MCF 10A (cell line): ENCODE data around the gene RFX3. TPM values are rescaled to one million over a fixed set of nuclear protein-coding genes. Genes with fewer than 3 reads are reported as not detected.

Experiments used
- BruUV-seq: library from RNA; stranded (reverse); fragments of 400-500 nt; replicated peaks from 2 replicates; lab custom pipeline; 2021; lab: Mats Ljungman, UMichigan
- CTCF ChIA-PET: fragments of 300-600 bp; sonication (Branson Sonifier 250); formaldehyde crosslinking; extraction: SDS; loops from one replicate; lab custom pipeline; 2021; ENCODE audit warnings: antibody characterized with exemption, inconsistent platforms; lab: Yijun Ruan, JAX
- POLR2A ChIA-PET: fragments of 300-600, 350-650 bp; sonication (Branson Sonifier 250); formaldehyde crosslinking; extraction: SDS; loops from one replicate; lab custom pipeline; 2020; ENCODE audit warnings: antibody characterized with exemption, inconsistent platforms; lab: Yijun Ruan, JAX
- DNase-seq: peaks from one replicate; pipeline ENCODE4 v3.0.0-alpha.2; 2018; ENCODE audit not compliant: unreplicated experiment
- H3K27ac Mint-ChIP-seq: one replicate; pipeline ENCODE4 v1.8.0; 2022; ENCODE audit warnings: mild to moderate bottlenecking, low read depth, mixed read lengths; ENCODE audit not compliant: unreplicated experiment
- H3K27me3 Mint-ChIP-seq: one replicate; pipeline ENCODE4 v1.8.0; 2022; ENCODE audit warnings: mixed read lengths; ENCODE audit not compliant: insufficient read depth, unreplicated experiment
- H3K36me3 Mint-ChIP-seq: one replicate; pipeline ENCODE4 v1.8.0; 2022; ENCODE audit warnings: mild to moderate bottlenecking, moderate library complexity, mixed read lengths; ENCODE audit not compliant: insufficient read depth, unreplicated experiment
- H3K4me1 Mint-ChIP-seq: one replicate; pipeline ENCODE4 v1.8.0; 2022; ENCODE audit warnings: mixed read lengths; ENCODE audit not compliant: insufficient read depth, unreplicated experiment
- H3K4me3 Mint-ChIP-seq: one replicate; pipeline ENCODE4 v1.8.0; 2022; ENCODE audit warnings: mild to moderate bottlenecking, moderate library complexity, mixed read lengths; ENCODE audit not compliant: unreplicated experiment
- H3K9me3 Mint-ChIP-seq: one replicate; pipeline ENCODE4 v1.8.0; 2022; ENCODE audit warnings: mixed read lengths; ENCODE audit not compliant: unreplicated experiment
- CTCF ChIP-seq: fragments of 200-600 bp; IDR thresholded peaks from one replicate; pipeline ENCODE4 v1.8.0; 2022; ENCODE audit warnings: antibody characterized with exemption, mild to moderate bottlenecking; ENCODE audit not compliant: unreplicated experiment
- intact Hi-C: fragments of 100-400 bp; cut with micrococcal nuclease; formaldehyde crosslinking; loops from 2 replicates; pipeline ENCODE4 v1.14.1; 2022
- total RNA-seq: library from RNA; stranded (reverse); gene quantifications from 2 replicates; pipeline ENCODE4 v1.2.3, GENCODE V29; 2022

RFX3 gene
- total RNA-seq, 1 experiment from 2014 or later, result 9.7 TPM

GRCh38 chr9:3516667-3517330 lies 9.0 kb downstream of the RFX3 start:
- DNase-seq, result no peak
- CTCF ChIA-PET, result interaction anchor here (0.5 to 2.4 kb wide), 9 partner anchors 10 to 813 kb away, joined by 3 to 10 read pairs (median 4); no protein-coding TSS in a partner anchor

GRCh38 chr9:3515405-3515804 lies 10.4 kb downstream of the RFX3 start:
- Mint-ChIP-seq H3K27ac (no peak overlapping the region), H3K4me1 (peaks cover 18% of the 10 kb centered on the region), H3K4me3 (no peak overlapping the region), H3K27me3 (no peaks in the 10 kb centered on the region), H3K9me3 (no peaks in the 10 kb centered on the region), H3K36me3 (peaks cover 13% of the 10 kb centered on the region)
- no peak for DNase-seq
- ChIA-PET CTCF (interaction anchor here (0.6 to 2.4 kb wide), 4 partner anchors 37 to 657 kb away, joined by 3 to 10 read pairs (median 3); no protein-coding TSS in a partner anchor), POLR2A (interaction anchor here (0.5 to 8.7 kb wide), 2 partner anchors 10 to 47 kb away, joined by 4 to 96 read pairs; partner anchors contain the start of gene RFX3)
- intact Hi-C loops, result no loop called here
- no TSS peak for BruUV-seq
- TF ChIP-seq CTCF, result no peak

More at GRCh38 chr9:3516667-3517330, 9.0 kb downstream of the RFX3 start:
- no peaks in the 10 kb centered on the region for H3K9me3 Mint-ChIP-seq
- no TSS peak for BruUV-seq
- peaks cover 14% of the 10 kb centered on the region for H3K4me1 Mint-ChIP-seq
- POLR2A ChIA-PET, result interaction anchor here (0.6 to 8.7 kb wide), 7 partner anchors 8 to 280 kb away, joined by 3 to 96 read pairs (median 5); partner anchors contain the start of gene RFX3
- H3K27me3 Mint-ChIP-seq, result no peaks in the 10 kb centered on the region
- H3K27ac Mint-ChIP-seq, result no peak overlapping the region
- intact Hi-C loops, result no loop called here
- H3K36me3 Mint-ChIP-seq, result peaks cover 7% of the 10 kb centered on the region
- no peak overlapping the region for H3K4me3 Mint-ChIP-seq
- no peak for TF ChIP-seq CTCF

GRCh38 chr9:3514786-3515185 lies 11.0 kb downstream of the RFX3 start:
- POLR2A ChIA-PET, result interaction anchor here (8.7 kb wide), 1 partner anchor 11 kb away, joined by 96 read pairs; the partner anchor contains the start of gene RFX3
- Mint-ChIP-seq H3K9me3 (no peaks in the 10 kb centered on the region), H3K27ac (no peak overlapping the region), H3K36me3 (peaks cover 13% of the 10 kb centered on the region), H3K4me3 (no peak overlapping the region), H3K4me1 (peaks cover 18% of the 10 kb centered on the region), H3K27me3 (no peaks in the 10 kb centered on the region)
- CTCF ChIA-PET, result interaction anchor here (3.4 kb wide), 1 partner anchor 74 kb away, joined by 11 read pairs; no protein-coding TSS in a partner anchor
- TF ChIP-seq CTCF, result no peak
- no TSS peak for BruUV-seq
- intact Hi-C loops, result no loop called here
- DNase-seq, result no peak

GRCh38 chr9:3513265-3513818 lies 12.5 kb downstream of the RFX3 start:
- Mint-ChIP-seq H3K4me3 (no peak overlapping the region), H3K4me1 (peaks cover 25% of the 10 kb centered on the region), H3K27ac (no peak overlapping the region), H3K36me3 (peaks cover 13% of the 10 kb centered on the region), H3K27me3 (no peaks in the 10 kb centered on the region), H3K9me3 (no peaks in the 10 kb centered on the region)
- intact Hi-C loops, result no loop called here
- no peak for DNase-seq
- CTCF ChIA-PET, result interaction anchor here (0.6 to 3.4 kb wide), 11 partner anchors 14 to 854 kb away, joined by 3 to 11 read pairs (median 3); no protein-coding TSS in a partner anchor
- no peak for TF ChIP-seq CTCF
- POLR2A ChIA-PET, result interaction anchor here (0.6 to 8.7 kb wide), 2 partner anchors 12 to 273 kb away, joined by 3 to 96 read pairs; partner anchors contain the start of gene RFX3
- no TSS peak for BruUV-seq
